ENCODE data around the gene KCNJ5.

Gene KCNJ5

DNA sequence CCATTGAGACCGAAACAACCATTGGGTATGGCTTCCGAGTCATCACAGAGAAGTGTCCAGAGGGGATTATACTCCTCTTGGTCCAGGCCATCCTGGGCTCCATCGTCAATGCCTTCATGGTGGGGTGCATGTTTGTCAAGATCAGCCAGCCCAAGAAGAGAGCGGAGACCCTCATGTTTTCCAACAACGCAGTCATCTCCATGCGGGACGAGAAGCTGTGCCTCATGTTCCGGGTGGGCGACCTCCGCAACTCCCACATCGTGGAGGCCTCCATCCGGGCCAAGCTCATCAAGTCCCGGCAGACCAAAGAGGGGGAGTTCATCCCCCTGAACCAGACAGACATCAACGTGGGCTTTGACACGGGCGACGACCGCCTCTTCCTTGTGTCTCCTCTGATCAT lies 20.5 kb downstream of the KCNJ5 start:
- no peak overlapping the region for H3K4me3 ChIP-seq (ENCODE audit: low read depth, low read length)
- TF ChIP-seq, protein P1, sequence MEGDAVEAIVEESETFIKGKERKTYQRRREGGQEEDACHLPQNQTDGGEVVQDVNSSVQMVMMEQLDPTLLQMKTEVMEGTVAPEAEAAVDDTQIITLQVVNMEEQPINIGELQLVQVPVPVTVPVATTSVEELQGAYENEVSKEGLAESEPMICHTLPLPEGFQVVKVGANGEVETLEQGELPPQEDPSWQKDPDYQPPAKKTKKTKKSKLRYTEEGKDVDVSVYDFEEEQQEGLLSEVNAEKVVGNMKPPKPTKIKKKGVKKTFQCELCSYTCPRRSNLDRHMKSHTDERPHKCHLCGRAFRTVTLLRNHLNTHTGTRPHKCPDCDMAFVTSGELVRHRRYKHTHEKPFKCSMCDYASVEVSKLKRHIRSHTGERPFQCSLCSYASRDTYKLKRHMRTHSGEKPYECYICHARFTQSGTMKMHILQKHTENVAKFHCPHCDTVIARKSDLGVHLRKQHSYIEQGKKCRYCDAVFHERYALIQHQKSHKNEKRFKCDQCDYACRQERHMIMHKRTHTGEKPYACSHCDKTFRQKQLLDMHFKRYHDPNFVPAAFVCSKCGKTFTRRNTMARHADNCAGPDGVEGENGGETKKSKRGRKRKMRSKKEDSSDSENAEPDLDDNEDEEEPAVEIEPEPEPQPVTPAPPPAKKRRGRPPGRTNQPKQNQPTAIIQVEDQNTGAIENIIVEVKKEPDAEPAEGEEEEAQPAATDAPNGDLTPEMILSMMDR (IDR thresholded peaks at IDR 0.05; ENCODE audit: control insufficient read depth, extremely low read depth, insufficient read depth) = no peak
- no peak for DNase-seq (ENCODE audit: low read depth)

- no peak for DNase-seq (ENCODE audit: low read depth)
- H3K4me3 ChIP-seq (ENCODE audit: low read depth, low read length) = no peak overlapping the region
- TF ChIP-seq, protein P1 (IDR thresholded peaks at IDR 0.05; ENCODE audit: control insufficient read depth, extremely low read depth, insufficient read depth) = no peak
Observed at GRCh38 chr11:128913806-128914205, 22.6 kb downstream of the KCNJ5 start.

GRCh38 chr11:128914216-128915148 lies 23.3 kb downstream of the KCNJ5 start:
- TF ChIP-seq, protein P1 (IDR thresholded peaks at IDR 0.05; ENCODE audit: control insufficient read depth, extremely low read depth, insufficient read depth) = no peak
- DNase-seq (ENCODE audit: low read depth) = no peak
- H3K4me3 ChIP-seq (ENCODE audit: low read depth, low read length) = no peak overlapping the region

DNA sequence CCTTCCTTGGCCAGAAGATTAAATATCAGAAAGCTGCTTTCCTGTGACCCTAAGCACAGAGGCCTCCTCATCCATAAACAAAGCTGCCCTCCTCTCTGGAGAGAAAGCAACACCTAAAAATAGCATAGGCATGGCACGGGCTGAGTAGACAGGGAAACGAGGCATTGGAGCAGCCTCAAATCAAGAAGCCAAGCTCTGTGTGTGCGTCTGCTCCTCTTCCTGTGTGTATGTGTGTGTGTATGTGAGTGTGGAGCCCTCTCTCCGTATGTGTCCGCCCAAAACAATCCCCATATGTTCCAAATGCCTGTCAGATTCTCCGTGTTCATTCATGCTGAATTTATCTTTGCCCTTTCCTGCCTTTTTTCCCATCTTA lies 24.0 kb downstream of the KCNJ5 start:
- no peak overlapping the region for H3K4me3 ChIP-seq (ENCODE audit: low read depth, low read length)
- TF ChIP-seq, protein P1 (IDR thresholded peaks at IDR 0.05; ENCODE audit: control insufficient read depth, extremely low read depth, insufficient read depth) = no peak
- no peak for DNase-seq (ENCODE audit: low read depth)

DNA sequence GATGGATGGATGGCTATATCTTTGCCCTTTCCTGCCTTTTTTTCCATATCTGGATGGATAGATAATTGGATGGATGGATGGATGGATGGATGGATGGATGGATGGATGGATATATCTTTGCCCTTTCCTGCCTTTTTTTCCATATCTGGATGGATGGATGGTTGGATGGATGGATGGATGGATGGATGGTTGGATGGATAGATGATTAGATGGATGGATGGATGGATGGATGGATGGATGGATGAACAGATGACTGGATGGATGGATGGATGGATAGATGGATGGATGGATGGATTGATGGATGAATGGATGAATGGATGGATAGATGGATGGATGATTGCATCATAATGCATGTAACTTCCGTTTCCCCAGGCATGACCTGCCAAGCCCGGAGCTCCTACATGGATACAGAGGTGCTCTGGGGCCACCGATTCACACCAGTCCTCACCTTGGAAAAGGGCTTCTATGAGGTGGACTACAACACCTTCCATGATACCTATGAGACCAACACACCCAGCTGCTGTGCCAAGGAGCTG lies 24.9 kb downstream of the KCNJ5 start:
- no peak for DNase-seq (ENCODE audit: low read depth)
- no peak overlapping the region for H3K4me3 ChIP-seq (ENCODE audit: low read depth, low read length)
- TF ChIP-seq, protein P1 (IDR thresholded peaks at IDR 0.05; ENCODE audit: control insufficient read depth, extremely low read depth, insufficient read depth) = no peak

DNA sequence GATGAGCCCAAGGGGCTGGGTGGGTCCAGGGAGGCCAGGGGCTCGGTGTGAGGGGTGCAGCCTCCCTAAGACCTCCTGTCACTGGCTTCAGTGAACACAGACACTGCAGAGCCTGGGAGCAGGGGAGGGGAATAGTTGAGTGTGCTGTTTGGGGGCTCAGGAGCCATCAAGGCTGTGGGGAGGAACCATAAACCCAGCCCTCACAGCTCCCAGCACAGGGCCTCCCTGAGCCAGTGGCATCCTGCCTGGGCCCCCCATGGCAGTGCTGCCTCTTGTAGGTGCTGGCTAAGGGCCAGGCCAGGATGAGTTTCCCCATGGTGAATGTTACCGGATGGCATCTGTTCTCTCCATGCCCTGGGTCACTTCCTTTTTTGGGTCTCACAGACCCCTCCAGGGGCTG lies 25.5 kb downstream of the KCNJ5 start:
- TF ChIP-seq, protein P1 (IDR thresholded peaks at IDR 0.05; ENCODE audit: control insufficient read depth, extremely low read depth, insufficient read depth) = no peak
- DNase-seq (ENCODE audit: low read depth) = no peak

More for the DNA sequence above, 25.5 kb downstream of the KCNJ5 start:
- no peak overlapping the region for H3K4me3 ChIP-seq (ENCODE audit: low read depth, low read length)
